ENCODE measurements around the gene S100A2. TPM values are rescaled to one million over a fixed set of nuclear protein-coding genes. Genes with fewer than 3 reads are reported as not detected.

S100A2 gene
- total and polyA plus RNA-seq, 2 experiments from 2014 or later, result 0.66 to 0.89 TPM

- TF ChIP-seq EZH2 (IDR thresholded peaks at IDR 0.05; ENCODE audit: low read depth, unreplicated experiment) (no peak), JUNB (IDR thresholded peaks at IDR 0.05; ENCODE audit: unreplicated experiment) (no peak), ZNF462 (CRISPR knock-in tag; IDR thresholded peaks at IDR 0.05) (no peak), ZNF114 (CRISPR knock-in tag; IDR thresholded peaks at IDR 0.05) (no peak), ZNF331 (CRISPR knock-in tag; IDR thresholded peaks at IDR 0.05; ENCODE audit: low read depth) (no peak), STAT1 (IDR thresholded peaks at IDR 0.05; ENCODE audit: unreplicated experiment) (no peak), CREB1 (CRISPR knock-in tag; IDR thresholded peaks at IDR 0.05; ENCODE audit: low read depth) (no peak), NANOG (IDR thresholded peaks at IDR 0.05; ENCODE audit: borderline replicate concordance) (no peak), POLR2AphosphoS5 (IDR thresholded peaks at IDR 0.05; ENCODE audit: low read depth) (no peak), EZH2phosphoT487 (IDR thresholded peaks at IDR 0.05; ENCODE audit: unreplicated experiment) (no peak), REST (IDR thresholded peaks at IDR 0.05; ENCODE audit: unreplicated experiment) (no peak), CTCF (conservative IDR thresholded peaks at IDR 0.05; ENCODE audit: low read depth in 2 of 2) (no peak), ETS1 (IDR thresholded peaks at IDR 0.05) (no peak)
- Mint-ChIP-seq H3K4me1 (peaks cover 26% of the 10 kb centered on the region), H3K4me3 (no peak overlapping the region; the same call in 2 of the 3 replicates), H3K36me3 (ENCODE audit: low read depth) (no peaks in the 10 kb centered on the region; the same call in 2 of the 3 replicates), H3K27me3 (ENCODE audit: insufficient read depth, low read depth, poor library complexity) (peaks cover 28% of the 10 kb centered on the region), H3K9me3 (no peaks in the 10 kb centered on the region; the same call in 2 of the 3 replicates), H3K27ac (no peak overlapping the region)
- no peak for ATAC-seq
- H3K4me1 ChIP-seq (ENCODE audit: insufficient read depth), result peaks cover 26% of the 10 kb centered on the region
- H3K4me2 ChIP-seq, result no peak overlapping the region
- no peaks in the 10 kb centered on the region for H4K20me1 ChIP-seq (replicated peaks; ENCODE audit: insufficient read depth)
- peaks cover 6% of the 10 kb centered on the region; the same call in 1 of the 2 replicates for H3F3A ChIP-seq (replicated peaks; ENCODE audit: low read depth)
- no peak for DNase-seq (ENCODE audit: low spot score)
- no peaks in the 10 kb centered on the region for H3K36me3 ChIP-seq (ENCODE audit: insufficient read depth)
- no peak overlapping the region for H3K27ac ChIP-seq (ENCODE audit: low read depth)
- H2AFZ ChIP-seq, result no peak overlapping the region
- H3K4me3 ChIP-seq, result no peak overlapping the region
- no peaks in the 10 kb centered on the region for H3K79me2 ChIP-seq (replicated peaks; ENCODE audit: insufficient read depth)
- H3K9me2 ChIP-seq (ENCODE audit: insufficient read depth), result peaks cover 6% of the 10 kb centered on the region; the same call in 1 of the 2 replicates
- peaks cover 24% of the 10 kb centered on the region for H3K27me3 ChIP-seq (ENCODE audit: insufficient read depth)
These were observed 26.1 kb downstream of the S100A2 start for GRCh38 chr1:153539395-153540093.

All from GM23338 (cell line).